ENCODE results near the gene SHISAL1. TPM values are rescaled to one million over a fixed set of nuclear protein-coding genes. Genes with fewer than 3 reads are reported as not detected.

The SHISAL1 gene
- total RNA-seq, 1 experiment from 2014 or later, result 2.9 TPM

GRCh38 chr22:44207173-44207980 is 105.4 kb downstream of the SHISAL1 start:
- DNase-seq, result no peak
- H3K36me3 Mint-ChIP-seq (ENCODE audit: insufficient read depth in 1 of 3, low read depth in 3 of 3), result peaks cover 0 to 3% (median 0%) of the 10 kb centered on the region in 3 experiments; a peak in 2 of 7 replicates
- H3K27me3 Mint-ChIP-seq (ENCODE audit: low read depth), result peaks cover 18% of the 10 kb centered on the region
- H3K27me3 ChIP-seq (ENCODE audit: insufficient read depth, low read length), result no peaks in the 10 kb centered on the region
- no peak overlapping the region for H2BK12ac ChIP-seq (ENCODE audit: insufficient read length, low read depth, low read length)
- H4K91ac ChIP-seq (ENCODE audit: insufficient read length, low read depth, low read length), result no peak overlapping the region
- H3T11ph ChIP-seq (ENCODE audit: low read length), result no peak overlapping the region
- H2BK5ac ChIP-seq (ENCODE audit: insufficient read length, low read length), result no peak overlapping the region
- H3K23me2 ChIP-seq (ENCODE audit: insufficient read length, low read depth, low read length, poor library complexity, severe bottlenecking), result no peaks in the 10 kb centered on the region
- H2AK5ac ChIP-seq (ENCODE audit: insufficient read length, low read length), result no peak overlapping the region
- H3K23ac ChIP-seq (ENCODE audit: insufficient read length, low read depth, low read length), result no peak overlapping the region
- H4K5ac ChIP-seq (ENCODE audit: insufficient read length, low read depth, low read length), result no peak overlapping the region
- H2AFZ ChIP-seq (ENCODE audit: low read length), result no peak overlapping the region
- no peak overlapping the region for H4K8ac ChIP-seq (replicated peaks; ENCODE audit: insufficient read length, low read depth, low read length)
- no peak for TF ChIP-seq CTCF (conservative IDR thresholded peaks at IDR 0.05)
- no peak overlapping the region for H3K18ac ChIP-seq (ENCODE audit: insufficient read length, low read depth, low read length)
- H3K27ac ChIP-seq (ENCODE audit: insufficient read length, low read depth, low read length), result no peak overlapping the region
- peaks cover 0 to 4% of the 10 kb centered on the region in 2 experiments; a peak in 2 of 4 replicates for H3K4me1 Mint-ChIP-seq
- no peak overlapping the region for H3K4me3 Mint-ChIP-seq
- no peaks in the 10 kb centered on the region for H3K79me2 ChIP-seq (ENCODE audit: insufficient read depth, low read length)
- no peaks in the 10 kb centered on the region for H4K20me1 ChIP-seq (ENCODE audit: control insufficient read depth, insufficient read depth, insufficient read length)
- H3K9me3 Mint-ChIP-seq, result peaks cover 0 to 11% of the 10 kb centered on the region in 2 experiments; a peak in 3 of 5 replicates
- H3K56ac ChIP-seq (ENCODE audit: insufficient read length, low read depth, low read length), result no peak overlapping the region
- no peak overlapping the region for H2BK120ac ChIP-seq (ENCODE audit: low read depth, low read length, poor library complexity, severe bottlenecking)
- H3K14ac ChIP-seq (ENCODE audit: insufficient read depth, low read length), result no peak overlapping the region; the same call in 1 of the 2 replicates
- H3K27ac Mint-ChIP-seq, result no peak overlapping the region
- H2BK15ac ChIP-seq (ENCODE audit: low read depth, low read length), result no peak overlapping the region
- no CpG with 5 or more reads among the region's 16 CpGs for WGBS (ENCODE audit: extremely low coverage, insufficient read length, low lambda C conversion rate)
- H3K9me3 ChIP-seq (ENCODE audit: control insufficient read depth, low read depth, low read length), result no peaks in the 10 kb centered on the region
- no peak overlapping the region for H3K4ac ChIP-seq (ENCODE audit: low read depth, low read length)
- H3K79me1 ChIP-seq (ENCODE audit: insufficient read depth, low read depth, low read length, poor library complexity, severe bottlenecking), result no peaks in the 10 kb centered on the region
- H3K4me2 ChIP-seq (ENCODE audit: insufficient read depth, insufficient read length, low read length), result no peak overlapping the region
- H3K9ac ChIP-seq (ENCODE audit: extremely low read depth, insufficient read length, low read length), result no peak overlapping the region
- H2BK20ac ChIP-seq (ENCODE audit: low read depth, low read length, poor library complexity, severe bottlenecking), result no peak overlapping the region
- H3K4me1 ChIP-seq (ENCODE audit: insufficient read depth, low read length), result no peaks in the 10 kb centered on the region
